Limb (tissue), 2 donors: ENCODE measurements around the gene TPP2.

Experiments
- DNase-seq, 2 donors: peaks; one replicate each; pipeline ENCODE4 v3.0.0-alpha.2; 2016; ENCODE audit errors: extremely low spot score in 2 of 2

TPP2 gene

DNA sequence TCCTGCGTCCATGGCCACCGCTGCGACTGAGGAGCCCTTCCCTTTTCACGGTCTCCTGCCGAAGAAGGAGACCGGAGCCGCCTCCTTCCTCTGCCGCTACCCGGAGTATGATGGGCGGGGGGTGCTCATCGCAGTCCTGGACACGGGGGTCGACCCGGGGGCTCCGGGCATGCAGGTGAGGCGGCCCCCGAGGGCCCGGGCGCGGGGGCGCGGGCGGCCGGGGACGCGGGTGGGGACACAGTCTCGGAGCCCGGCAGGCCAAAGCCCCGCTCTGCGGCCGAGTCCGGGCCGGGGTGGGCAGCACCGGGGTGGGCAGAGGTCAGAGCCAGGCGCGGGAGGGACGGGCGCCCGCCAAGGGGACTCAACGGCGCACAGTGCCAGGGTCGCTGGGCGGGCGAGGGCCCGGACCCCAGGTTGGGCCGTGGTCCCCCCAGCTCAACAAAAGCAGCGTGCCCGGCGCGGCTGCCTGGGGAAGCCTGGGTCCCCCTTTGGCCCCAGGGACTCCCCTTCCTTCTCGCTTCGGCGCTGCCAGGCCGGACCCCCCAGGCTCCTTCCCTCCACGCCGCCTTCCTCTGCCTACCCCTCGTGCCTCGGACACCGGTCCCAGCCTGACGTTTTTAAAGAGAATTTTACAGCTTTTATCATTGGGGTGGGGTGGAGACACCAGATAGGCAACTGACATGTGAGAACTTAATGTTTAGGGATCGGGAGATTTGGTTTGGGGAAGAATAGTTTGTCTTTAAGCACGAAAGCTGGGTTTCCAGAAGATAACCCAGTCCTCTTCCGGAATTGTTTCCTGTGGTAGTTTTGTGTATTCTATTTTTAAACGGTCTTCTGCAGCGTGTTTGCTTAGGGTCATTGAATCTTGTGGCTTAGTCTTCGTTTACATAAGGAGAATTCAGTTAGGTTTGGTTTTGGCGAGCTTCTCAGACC lies 509 bp downstream of the TPP2 start:
- peak; percentile 9 to 58 for DNase-seq

DNA sequence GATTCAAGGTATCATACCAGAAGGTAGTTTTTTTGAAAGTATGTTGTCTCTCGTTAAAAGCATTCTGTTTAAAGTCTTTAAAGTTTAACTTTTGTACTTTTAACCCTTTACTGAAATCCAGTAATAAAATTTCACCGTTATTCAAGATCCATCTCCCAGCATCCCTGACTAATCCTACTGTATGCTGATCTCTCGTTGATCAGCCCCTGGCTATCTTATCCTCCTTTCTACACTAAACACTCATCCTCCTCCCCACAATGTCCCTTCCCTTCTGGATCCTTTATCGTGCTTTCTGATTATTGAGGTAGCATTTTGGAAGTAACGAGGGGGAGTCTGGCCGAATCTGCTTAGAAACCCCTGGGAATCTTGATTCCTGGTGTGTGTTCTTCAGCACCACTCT lies 1.3 kb downstream of the TPP2 start:
- no peak for DNase-seq

DNA sequence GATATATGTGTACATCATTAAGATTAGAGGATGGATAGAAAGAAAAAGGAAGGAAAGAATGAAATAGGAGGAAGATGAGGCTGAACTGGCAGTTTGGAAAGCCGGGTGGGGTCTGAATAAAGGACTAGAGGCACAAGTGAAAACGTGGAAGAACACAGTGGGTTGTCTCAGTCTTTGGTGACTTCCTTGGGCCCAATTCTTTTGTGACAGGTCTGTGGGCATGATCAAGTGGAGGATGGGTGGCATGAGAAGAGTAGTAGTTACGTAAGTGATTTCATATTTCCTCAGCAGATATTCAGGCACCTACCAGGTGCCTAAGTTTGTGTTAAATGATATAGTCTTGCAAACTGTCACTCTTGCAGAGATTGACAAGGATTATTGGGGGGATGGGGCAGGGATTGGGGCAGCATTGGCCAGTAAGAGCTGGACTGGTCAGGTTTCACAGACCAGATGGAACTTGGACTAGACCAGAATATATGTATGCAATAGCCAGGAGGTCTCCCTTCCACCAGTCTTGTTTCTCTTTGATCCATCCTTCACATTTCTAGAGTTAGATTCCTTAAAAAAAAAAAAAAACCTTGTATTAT lies 2.7 kb downstream of the TPP2 start:
- no peak for DNase-seq

DNA sequence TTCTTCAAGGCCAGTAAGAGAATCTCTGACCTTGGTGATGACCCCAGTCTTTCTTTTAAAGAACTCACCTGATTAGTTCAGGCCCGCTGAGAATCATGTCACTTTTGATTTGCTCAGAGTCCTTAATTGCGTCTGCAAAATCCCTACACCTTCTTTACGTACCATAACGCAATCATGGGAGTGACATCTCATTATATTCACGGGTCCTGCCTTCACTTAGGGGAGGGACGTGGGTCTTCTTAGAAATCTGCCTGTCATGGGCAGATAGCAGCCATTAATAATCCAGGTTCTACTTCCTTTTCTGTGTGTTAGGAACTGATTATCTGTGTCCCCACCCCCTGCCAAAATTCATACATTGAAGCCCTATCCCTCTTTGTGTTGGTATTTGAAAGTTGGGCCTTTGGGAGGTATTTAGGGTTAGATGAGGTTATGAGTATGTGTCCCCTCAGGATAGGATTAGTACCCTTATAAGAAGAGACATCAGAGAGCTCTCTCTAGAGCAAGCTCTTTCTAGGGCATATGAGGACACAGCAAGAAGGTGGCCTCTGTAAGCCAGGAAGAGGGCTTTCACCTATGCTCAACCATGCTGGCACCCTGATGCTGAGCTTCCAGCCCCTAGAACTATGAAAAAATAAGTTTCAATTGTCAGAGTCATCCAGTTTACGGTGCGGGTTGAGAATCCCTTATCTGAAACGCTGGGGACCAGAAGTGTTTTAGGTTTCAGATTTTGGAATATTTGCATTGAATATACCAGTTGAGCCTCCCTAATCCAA lies 9.9 kb downstream of the TPP2 start:
- DNase-seq: no peak

GRCh38 chr13:102608974-102609373 lies 12.2 kb downstream of the TPP2 start:
- DNase-seq: no peak

DNA sequence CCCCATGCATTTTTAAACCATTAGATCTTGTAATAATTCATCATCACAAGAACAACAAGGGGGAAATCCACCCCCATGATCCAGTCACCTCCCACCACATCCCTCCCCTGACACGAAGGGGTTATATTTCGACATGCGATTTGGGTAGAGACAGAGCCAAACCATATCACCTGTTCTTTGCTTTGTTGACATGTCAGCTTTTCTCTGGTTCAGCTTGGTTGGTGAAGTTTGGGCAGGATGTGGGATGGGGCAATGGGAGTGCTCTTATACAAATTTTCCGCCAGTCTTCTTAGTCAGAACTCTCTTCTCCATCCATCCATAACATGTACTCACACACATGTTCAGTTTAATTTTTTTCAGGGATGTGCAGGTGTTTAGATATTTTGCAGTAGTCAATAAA lies 12.9 kb downstream of the TPP2 start:
- DNase-seq: no peak

GRCh38 chr13:102610296-102610895 lies 13.6 kb downstream of the TPP2 start:
- no peak for DNase-seq

- no peak for DNase-seq
These were observed 21.0 kb downstream of the TPP2 start for GRCh38 chr13:102617697-102618350.

DNA sequence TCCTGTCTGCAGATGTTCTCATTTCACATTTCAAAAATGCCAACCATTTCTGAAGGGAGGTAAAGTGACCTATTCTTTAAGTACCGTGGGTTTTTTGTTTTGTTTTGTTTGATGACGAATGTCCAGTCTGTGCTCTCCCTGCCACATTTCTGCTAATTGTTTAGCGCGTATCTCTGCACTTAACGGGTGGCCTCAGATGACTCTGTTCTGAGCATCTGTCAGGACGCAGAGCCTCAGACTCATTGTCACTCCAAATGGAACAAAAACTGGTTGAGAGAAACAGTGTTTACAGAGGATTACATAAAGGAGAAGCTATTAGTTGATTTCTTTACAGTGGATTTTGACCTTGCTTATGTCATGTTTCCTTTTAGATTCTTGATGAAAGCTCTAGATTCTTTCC lies 23.7 kb downstream of the TPP2 start:
- no peak for DNase-seq

DNA sequence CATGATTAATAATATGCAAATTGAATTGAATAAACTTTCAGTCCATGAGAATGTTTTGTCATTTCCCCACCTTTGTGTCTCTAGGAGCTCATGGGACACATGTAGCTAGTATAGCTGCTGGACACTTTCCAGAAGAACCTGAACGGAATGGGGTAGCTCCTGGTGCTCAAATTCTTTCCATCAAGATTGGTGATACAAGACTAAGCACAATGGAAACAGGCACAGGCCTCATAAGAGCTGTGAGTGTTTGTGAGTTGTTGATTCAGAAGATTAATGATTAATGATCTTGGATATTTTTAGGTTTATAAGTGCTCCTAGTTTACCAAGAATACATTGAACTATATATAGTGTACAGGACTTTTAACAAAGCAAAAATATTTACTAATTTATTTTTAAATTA lies 30.1 kb downstream of the TPP2 start:
- DNase-seq: no peak

GRCh38 chr13:102628559-102628958 lies 31.8 kb downstream of the TPP2 start:
- no peak for DNase-seq

- DNase-seq: no peak
These were observed 34.4 kb downstream of the TPP2 start for GRCh38 chr13:102631198-102631597.

GRCh38 chr13:102638741-102639140 lies 42.0 kb downstream of the TPP2 start:
- no peak for DNase-seq

DNA sequence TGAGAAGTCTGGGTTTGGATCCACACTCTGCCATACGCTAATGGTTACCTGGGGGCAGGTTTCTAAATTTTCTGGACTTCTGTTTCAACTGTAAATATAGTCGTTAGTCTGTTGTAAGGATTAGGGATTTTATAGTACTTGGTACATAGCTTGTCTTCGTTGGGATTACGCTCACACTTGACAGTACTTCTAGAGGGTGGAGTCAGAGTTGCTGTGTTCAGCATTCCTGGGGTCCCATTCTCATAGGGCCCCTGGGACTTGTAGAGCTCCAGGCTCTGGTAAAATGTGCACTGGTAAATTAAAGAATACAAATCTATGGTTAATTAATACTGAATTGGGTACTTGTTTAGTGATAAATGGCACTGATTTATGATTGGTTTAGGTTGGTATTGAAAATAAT lies 45.2 kb downstream of the TPP2 start:
- DNase-seq: no peak

- peak in 1 of 2 donors; percentile 37 for DNase-seq
These were observed 45.7 kb downstream of the TPP2 start for GRCh38 chr13:102642475-102642874.

DNA sequence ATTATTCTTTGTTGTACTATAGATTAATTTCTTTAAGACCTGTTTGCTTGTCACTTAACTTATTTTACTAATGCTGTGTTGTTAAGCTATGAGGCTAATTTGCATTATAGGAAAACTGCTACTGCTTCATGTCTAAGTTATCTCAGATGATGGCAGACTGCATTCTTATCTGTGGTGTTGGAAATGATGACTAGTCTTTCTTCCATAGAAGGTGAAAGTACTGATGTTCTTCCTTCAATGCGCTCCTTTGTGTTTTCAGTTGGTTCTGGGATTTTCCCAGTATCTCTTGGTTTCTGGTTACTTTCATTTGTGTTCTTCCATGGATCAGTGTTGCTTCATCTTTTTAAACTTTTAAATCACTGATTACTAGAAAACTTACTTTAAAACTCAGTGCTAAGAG lies 46.9 kb downstream of the TPP2 start:
- no peak for DNase-seq

DNA sequence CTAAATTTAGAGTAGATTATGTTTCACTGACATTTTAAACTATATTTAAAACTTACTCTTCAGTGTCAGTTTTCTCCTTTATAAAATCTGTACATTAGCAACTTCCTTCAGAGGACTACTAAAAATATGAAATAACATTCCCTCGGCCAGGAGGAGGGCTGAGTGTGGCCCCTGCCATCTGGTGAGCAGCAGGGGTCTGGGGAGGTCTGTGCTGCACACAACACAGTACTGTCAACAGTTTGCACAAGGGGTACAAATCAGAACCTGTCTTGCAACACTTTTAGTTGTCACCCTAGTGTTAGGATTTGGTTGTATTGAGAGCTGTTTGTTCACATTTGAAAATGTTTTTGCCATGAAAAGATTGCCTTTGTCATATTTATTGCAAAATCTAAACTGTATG lies 48.9 kb downstream of the TPP2 start:
- no peak for DNase-seq

DNA sequence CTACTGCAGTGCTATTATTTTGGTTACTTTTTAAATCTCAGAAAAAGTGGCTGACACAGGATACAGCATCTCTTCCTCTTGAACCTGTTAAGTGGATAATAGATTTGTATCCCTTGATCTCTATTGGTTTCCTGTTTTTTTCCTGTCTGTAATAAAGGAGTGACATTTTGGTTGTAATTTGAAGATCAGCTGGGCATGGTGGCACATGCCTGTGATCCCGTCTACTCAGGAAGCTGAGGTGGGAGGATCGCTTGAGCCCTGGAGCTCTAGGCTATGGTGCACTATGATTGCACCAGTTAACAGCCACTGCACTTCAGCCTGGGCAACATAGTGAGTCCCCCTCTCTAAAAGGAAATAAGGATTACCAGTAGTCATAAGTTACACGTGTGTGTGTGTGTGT lies 51.3 kb downstream of the TPP2 start:
- DNase-seq: no peak

GRCh38 chr13:102650444-102650843 lies 53.7 kb downstream of the TPP2 start:
- DNase-seq: no peak

DNA sequence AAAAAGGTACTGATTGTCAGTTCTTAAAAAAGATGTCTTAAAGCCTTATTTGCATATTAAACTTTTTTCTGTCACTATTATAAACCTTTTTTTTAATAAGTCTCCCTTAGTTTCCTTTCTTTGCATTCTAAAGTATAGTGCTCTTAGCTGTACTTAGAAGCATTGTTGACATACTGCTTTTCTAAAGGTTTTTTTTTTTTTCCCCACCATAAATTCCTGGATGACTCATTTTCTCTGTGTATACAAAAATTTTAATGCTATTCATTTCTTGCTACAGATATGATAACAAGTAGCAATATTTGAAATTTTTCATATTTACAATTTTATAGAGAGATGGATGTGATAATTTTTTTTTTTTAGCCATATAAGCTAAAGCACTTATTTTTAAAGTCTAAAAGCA lies 54.6 kb downstream of the TPP2 start:
- DNase-seq: no peak

GRCh38 chr13:102651892-102652291 lies 55.1 kb downstream of the TPP2 start:
- DNase-seq: no peak
